HEK293 (cell line): ENCODE results near the gene EPHA2.

Source experiments
- AEBP2 ChIP-seq: fragments of 450-650 bp; formaldehyde crosslinking; IDR thresholded peaks from 2 replicates; pipeline ENCODE4 v1.5.1; 2016; ENCODE audit warnings: missing biosample characterization, missing genetic modification characterization, borderline replicate concordance
- ELK4 ChIP-seq: IDR thresholded peaks from 2 replicates; pipeline ENCODE4 v1.6.1; 2011; ENCODE audit warnings: mild to moderate bottlenecking, low read depth, low read length, borderline replicate concordance
- HOXC10 ChIP-seq: sonication (generic); formaldehyde crosslinking; IDR thresholded peaks from 2 replicates; pipeline ENCODE4 v1.8.1; 2023; ENCODE audit warnings: mild to moderate bottlenecking, missing genetic modification reagents
- REPIN1 ChIP-seq: fragments of 450-650 bp; formaldehyde crosslinking; IDR thresholded peaks from 2 replicates; pipeline ENCODE4 v1.5.1; 2017; ENCODE audit warnings: missing biosample characterization, missing genetic modification characterization, low read depth
- REST ChIP-seq: fragments of 450-650 bp; formaldehyde crosslinking; IDR thresholded peaks from 2 replicates; pipeline ENCODE4 v1.5.1; 2016; ENCODE audit warnings: missing biosample characterization, missing genetic modification characterization
- SCRT2 ChIP-seq: fragments of 450-650 bp; formaldehyde crosslinking; IDR thresholded peaks from 2 replicates; pipeline ENCODE4 v1.5.1; 2016; ENCODE audit warnings: missing biosample characterization, missing genetic modification characterization
- SP7 ChIP-seq: fragments of 450-650 bp; formaldehyde crosslinking; IDR thresholded peaks from 2 replicates; pipeline ENCODE4 v1.5.1; 2016; ENCODE audit warnings: missing biosample characterization, missing genetic modification characterization
- ZBTB17 ChIP-seq: fragments of 450-650 bp; formaldehyde crosslinking; IDR thresholded peaks from 2 replicates; pipeline ENCODE4 v1.5.1; 2016; ENCODE audit warnings: missing biosample characterization, missing genetic modification characterization
- ZBTB20 ChIP-seq: fragments of 450-650 bp; formaldehyde crosslinking; IDR thresholded peaks from 2 replicates; pipeline ENCODE4 v1.5.1; 2016; ENCODE audit warnings: missing biosample characterization, missing genetic modification characterization
- ZBTB48 ChIP-seq: fragments of 450-650 bp; formaldehyde crosslinking; IDR thresholded peaks from 2 replicates; pipeline ENCODE4 v1.5.1; 2016; ENCODE audit warnings: missing biosample characterization, missing genetic modification characterization
- ZBTB6 ChIP-seq: fragments of 450-650 bp; formaldehyde crosslinking; IDR thresholded peaks from 2 replicates; pipeline ENCODE4 v1.5.1; 2017; ENCODE audit warnings: missing biosample characterization, missing genetic modification characterization
- ZFP41 ChIP-seq: fragments of 450-650 bp; formaldehyde crosslinking; IDR thresholded peaks from 2 replicates; pipeline ENCODE4 v1.5.1; 2016; ENCODE audit warnings: missing biosample characterization, missing genetic modification characterization, borderline replicate concordance
- ZIC2 ChIP-seq: fragments of 450-650 bp; formaldehyde crosslinking; IDR thresholded peaks from 2 replicates; pipeline ENCODE4 v1.5.1; 2016; ENCODE audit warnings: missing biosample characterization, missing genetic modification characterization
- ZNF112 ChIP-seq: fragments of 450-650 bp; formaldehyde crosslinking; IDR thresholded peaks from 2 replicates; pipeline ENCODE4 v1.5.0; 2017; ENCODE audit warnings: missing biosample characterization, missing genetic modification characterization
- ZNF146 ChIP-seq: fragments of 450-650 bp; formaldehyde crosslinking; IDR thresholded peaks from 2 replicates; pipeline ENCODE4 v1.5.1; 2016; ENCODE audit warnings: missing biosample characterization, missing genetic modification characterization
- ZNF2 ChIP-seq: fragments of 450-650 bp; formaldehyde crosslinking; IDR thresholded peaks from 2 replicates; pipeline ENCODE4 v1.5.1; 2016; ENCODE audit warnings: missing biosample characterization, missing genetic modification characterization
- ZNF211 ChIP-seq: fragments of 450-650 bp; formaldehyde crosslinking; IDR thresholded peaks from 2 replicates; pipeline ENCODE4 v1.5.1; 2016; ENCODE audit warnings: low read depth, missing biosample characterization, missing genetic modification characterization
- ZNF239 ChIP-seq: fragments of 450-650 bp; formaldehyde crosslinking; IDR thresholded peaks from 2 replicates; pipeline ENCODE4 v1.5.1; 2016; ENCODE audit warnings: missing biosample characterization, missing genetic modification characterization
- ZNF350 ChIP-seq: fragments of 450-650 bp; formaldehyde crosslinking; IDR thresholded peaks from 2 replicates; pipeline ENCODE4 v1.5.0; 2017; ENCODE audit warnings: missing biosample characterization, mild to moderate bottlenecking, missing genetic modification characterization
- ZNF366 ChIP-seq: fragments of 450-650 bp; formaldehyde crosslinking; conservative IDR thresholded peaks from 2 replicates; pipeline ENCODE4 v1.5.1; 2016; ENCODE audit warnings: missing biosample characterization, missing genetic modification characterization
- ZNF510 ChIP-seq: fragments of 450-650 bp; formaldehyde crosslinking; IDR thresholded peaks from 2 replicates; pipeline ENCODE4 v1.5.1; 2018; ENCODE audit warnings: mild to moderate bottlenecking, missing genetic modification characterization, missing biosample characterization; ENCODE audit not compliant: insufficient replicate concordance
- ZNF571 ChIP-seq: fragments of 450-650 bp; formaldehyde crosslinking; IDR thresholded peaks from 2 replicates; pipeline ENCODE4 v1.5.0; 2017; ENCODE audit warnings: missing biosample characterization, missing genetic modification characterization
- ZNF629 ChIP-seq: fragments of 450-650 bp; formaldehyde crosslinking; IDR thresholded peaks from 2 replicates; pipeline ENCODE4 v1.5.1; 2017; ENCODE audit warnings: missing biosample characterization, missing genetic modification characterization
- ZNF654 ChIP-seq: fragments of 450-650 bp; formaldehyde crosslinking; IDR thresholded peaks from 2 replicates; pipeline ENCODE4 v1.5.1; 2016; ENCODE audit warnings: low read depth, missing biosample characterization, missing genetic modification characterization
- ZNF747 ChIP-seq: fragments of 450-650 bp; formaldehyde crosslinking; IDR thresholded peaks from 2 replicates; pipeline ENCODE4 v1.5.1; 2016; ENCODE audit warnings: missing biosample characterization, missing genetic modification characterization
- ZNF76 ChIP-seq: fragments of 450-650 bp; formaldehyde crosslinking; IDR thresholded peaks from 2 replicates; pipeline ENCODE4; 2016; ENCODE audit warnings: low read depth, missing biosample characterization, missing genetic modification characterization, borderline replicate concordance
- ZSCAN16 ChIP-seq: fragments of 450-650 bp; formaldehyde crosslinking; IDR thresholded peaks from 2 replicates; pipeline ENCODE4 v1.5.1; 2016; ENCODE audit warnings: missing biosample characterization, missing genetic modification characterization
- ZSCAN23 ChIP-seq: fragments of 450-650 bp; formaldehyde crosslinking; IDR thresholded peaks from 2 replicates; pipeline ENCODE4 v1.5.1; 2016; ENCODE audit warnings: missing biosample characterization, missing genetic modification characterization

The EPHA2 gene

GRCh38 chr1:16122916-16123315 is 33.0 kb downstream of the EPHA2 start (continued):
- peak; percentile 28; the same call in 1 of the 2 replicates for TF ChIP-seq REST (tag by site-specific recombination)
- TF ChIP-seq ZIC2 (tag by site-specific recombination), result peak; percentile 76
- TF ChIP-seq ZNF146 (tag by site-specific recombination), result peak; percentile 96
- TF ChIP-seq ZNF211, result no peak
- no peak for TF ChIP-seq ZNF510
- peak; percentile 100 for TF ChIP-seq SP7 (tag by site-specific recombination)
- no peak for TF ChIP-seq ZNF654
- TF ChIP-seq ZNF350 (tag by site-specific recombination), result no peak
- TF ChIP-seq ZBTB6 (tag by site-specific recombination), result peak; percentile 100
- peak; percentile 100 for TF ChIP-seq ZBTB20 (tag by site-specific recombination)
- TF ChIP-seq ZNF629 (tag by site-specific recombination), result peak; percentile 99
- peak; percentile 83 for TF ChIP-seq ZNF76
- TF ChIP-seq HOXC10 (CRISPR knock-in tag), result no peak
- peak; percentile 95 for TF ChIP-seq ZNF2
- no peak for TF ChIP-seq ZNF112 (tag by site-specific recombination)
- TF ChIP-seq ZBTB17 (tag by site-specific recombination), result peak; percentile 96
- TF ChIP-seq ZNF366 (tag by site-specific recombination), result peak; percentile 96
- TF ChIP-seq REPIN1 (tag by site-specific recombination), result no peak; the same call in 1 of the 2 replicates
- TF ChIP-seq ZBTB48 (tag by site-specific recombination), result peak; percentile 99
- TF ChIP-seq ZFP41 (tag by site-specific recombination), result no peak
- TF ChIP-seq ZNF239, result peak; percentile 82; the same call in 1 of the 2 replicates
- no peak for TF ChIP-seq ELK4
- TF ChIP-seq ZNF571 (tag by site-specific recombination), result no peak
- peak; percentile 53; the same call in 1 of the 2 replicates for TF ChIP-seq SCRT2 (tag by site-specific recombination)
- TF ChIP-seq ZSCAN23 (tag by site-specific recombination), result peak; percentile 100
- TF ChIP-seq ZSCAN16, result peak; percentile 84
- no peak; the same call in 1 of the 2 replicates for TF ChIP-seq AEBP2 (tag by site-specific recombination)
- no peak for TF ChIP-seq ZNF747 (tag by site-specific recombination)
